OCI-M2 (cell line): ENCODE measurements around the gene OXGR1.
"Not testable (repeated sequence)": the region's sequence is repeated elsewhere in the genome, so short reads cannot be mapped to it uniquely, and the experiment has no call there.

Experiments used
- DNase-seq: peaks from one replicate; lab custom pipeline; 2025; ENCODE audit not compliant: unreplicated experiment; lab: John Stamatoyannopoulos, UW

OXGR1 gene

DNA sequence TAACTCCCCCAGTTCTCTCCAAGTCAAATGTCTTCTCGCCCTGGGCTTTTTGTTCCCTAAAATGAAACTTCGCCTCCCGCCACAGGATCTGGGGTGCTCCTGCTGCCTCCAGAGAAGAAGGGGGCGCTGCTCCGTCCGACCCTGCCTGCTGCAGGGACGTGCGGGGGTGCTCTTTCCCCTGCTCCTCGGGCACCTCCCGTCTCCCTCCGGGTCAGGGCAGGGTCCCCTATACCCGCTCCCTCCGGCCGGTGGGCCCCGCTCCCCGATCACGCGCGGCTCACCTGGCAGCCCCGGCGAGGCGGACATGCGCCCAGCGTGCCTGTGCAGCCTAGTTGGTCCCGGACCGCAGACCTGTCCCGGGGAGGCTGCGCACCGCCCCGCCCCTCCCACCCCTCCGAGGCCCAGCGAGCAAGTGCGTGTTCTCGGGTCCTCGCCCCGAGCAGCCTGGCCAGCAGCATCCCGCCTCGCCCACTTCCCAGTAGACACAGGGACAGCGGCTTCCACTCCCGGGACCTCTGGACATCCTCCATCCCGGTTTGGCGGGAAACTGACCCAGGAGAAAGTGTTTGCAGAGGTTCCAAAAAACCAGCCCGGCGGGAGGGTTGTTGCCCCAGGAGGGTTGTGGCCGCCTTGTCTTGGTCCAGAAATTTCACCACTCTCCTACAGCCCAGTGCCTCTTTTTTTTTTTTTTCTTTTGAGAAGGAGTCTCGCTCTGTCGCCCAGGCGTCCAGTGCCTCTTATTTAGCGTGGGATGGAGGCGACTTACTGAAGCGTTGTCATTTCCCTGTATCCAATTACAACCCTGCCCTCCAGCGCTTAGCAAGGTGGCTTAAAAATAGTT, at the start of gene OXGR1:
TSS of gene OXGR1 (minus strand) at position 460 of the 841 bp plus-strand sequence. CDS start 6,717 bp downstream, outside the sequence.
- DNase-seq: no peak

DNA sequence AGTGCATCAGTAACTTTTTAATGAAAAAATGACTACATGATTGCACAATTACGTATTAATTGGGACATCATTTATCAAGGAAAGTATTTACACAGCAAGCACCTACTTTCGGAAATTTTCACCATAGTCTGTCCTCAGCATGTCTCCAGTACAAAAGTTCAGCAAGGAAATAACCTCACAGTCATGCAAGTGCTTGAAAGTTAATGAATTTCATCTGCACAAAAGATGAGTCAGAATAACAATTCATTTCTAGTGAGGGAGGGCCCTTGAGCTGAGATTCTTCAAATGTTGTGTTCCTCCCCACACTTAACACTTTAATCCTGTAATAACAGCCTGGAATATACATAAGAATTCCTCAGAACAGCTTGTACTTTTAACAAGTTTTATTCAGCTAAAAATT, 49.0 kb upstream of the OXGR1 start:
- DNase-seq: no peak

DNA sequence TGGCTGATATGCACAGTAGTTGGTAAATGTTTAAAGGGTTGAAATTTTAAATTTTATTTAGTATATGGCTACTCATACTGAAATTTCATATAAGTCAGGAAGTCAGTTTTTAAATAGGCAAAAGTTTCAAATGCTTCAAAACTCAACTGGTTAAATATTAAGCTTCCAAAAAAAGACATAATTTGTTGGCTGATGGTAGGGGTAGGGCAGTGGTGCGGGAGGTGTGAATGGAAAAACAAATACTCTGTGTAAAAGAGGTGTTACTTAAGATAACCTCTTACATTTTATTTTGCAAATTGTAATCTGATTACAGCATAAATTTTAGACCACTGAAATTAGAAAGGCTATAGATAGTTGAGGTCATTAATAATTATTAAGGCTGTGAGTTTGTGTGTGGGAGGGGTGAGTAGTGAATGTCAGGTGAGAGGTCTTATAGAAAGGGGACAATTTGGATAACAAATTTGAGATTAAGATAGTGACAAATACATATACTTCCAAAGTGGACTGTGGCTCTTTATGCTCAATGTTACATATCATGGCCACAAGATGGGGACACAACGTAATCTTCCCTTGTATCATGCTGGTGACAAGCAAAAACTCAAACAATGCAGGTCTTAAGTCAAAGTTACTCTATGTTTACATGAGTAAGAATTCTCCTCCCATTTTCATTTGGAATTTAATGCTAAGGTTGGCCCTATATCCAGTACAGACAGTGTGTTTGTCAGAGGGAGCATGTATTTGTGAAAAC, 36.6 kb upstream of the OXGR1 start:
- no peak for DNase-seq

DNA sequence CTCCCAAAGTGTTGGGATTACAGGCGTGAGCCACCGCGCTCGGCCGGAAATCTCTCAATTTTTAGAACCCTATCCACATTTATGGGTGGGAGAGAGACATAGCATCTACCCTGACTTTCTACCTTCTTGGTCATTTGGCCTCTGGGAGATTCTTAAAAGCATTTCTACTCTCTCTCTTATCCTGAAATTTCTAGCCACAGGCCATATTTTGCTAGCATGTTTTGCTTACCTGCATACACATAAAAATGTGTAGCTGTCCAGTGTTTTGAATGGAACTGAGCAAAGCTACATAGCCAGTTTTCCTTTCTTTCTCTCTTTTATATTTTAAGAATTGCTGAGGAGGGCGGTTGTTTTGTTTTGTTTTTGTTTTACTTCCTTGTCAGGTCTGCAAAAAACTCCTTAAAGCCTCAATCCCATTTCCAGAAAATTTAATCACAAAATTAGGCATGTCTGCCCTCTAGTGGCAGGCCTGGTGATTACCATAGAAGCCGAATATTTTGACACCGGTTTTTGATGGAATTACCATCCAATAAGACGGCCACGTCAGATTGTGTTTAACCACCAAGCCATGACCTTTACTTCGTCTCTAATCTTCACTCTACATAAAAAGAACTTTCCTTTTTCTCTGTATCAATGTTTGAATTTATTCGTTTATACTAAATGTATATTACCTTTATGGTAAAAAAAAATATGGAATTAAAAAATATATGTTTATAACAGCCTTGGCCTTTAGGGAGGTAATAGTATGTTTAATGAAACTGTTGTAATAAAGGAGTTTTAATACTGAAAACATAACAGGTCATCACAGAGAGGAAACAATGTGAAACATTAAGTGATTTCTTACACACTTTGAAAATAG, 34.4 kb upstream of the OXGR1 start:
- DNase-seq: peak; percentile 40

DNA sequence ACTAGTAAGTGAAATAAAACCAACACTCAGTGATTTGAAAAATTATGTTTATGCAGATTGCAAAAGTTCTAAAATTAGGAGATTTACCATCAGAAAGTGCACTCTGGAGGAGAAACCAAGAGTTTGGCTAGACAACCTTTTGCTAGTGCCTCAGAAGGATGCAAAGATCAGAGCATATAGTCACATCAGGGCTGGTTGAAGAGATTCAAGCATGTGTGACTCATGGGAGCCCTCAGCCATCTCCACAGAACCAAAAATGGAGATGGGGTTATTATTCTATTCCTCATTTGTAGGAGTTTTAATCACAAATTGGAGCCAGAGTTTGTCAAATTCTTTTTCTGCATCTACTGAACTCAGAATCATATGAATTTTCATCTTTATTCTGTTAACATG, 32.9 kb upstream of the OXGR1 start:
- no peak for DNase-seq

DNA sequence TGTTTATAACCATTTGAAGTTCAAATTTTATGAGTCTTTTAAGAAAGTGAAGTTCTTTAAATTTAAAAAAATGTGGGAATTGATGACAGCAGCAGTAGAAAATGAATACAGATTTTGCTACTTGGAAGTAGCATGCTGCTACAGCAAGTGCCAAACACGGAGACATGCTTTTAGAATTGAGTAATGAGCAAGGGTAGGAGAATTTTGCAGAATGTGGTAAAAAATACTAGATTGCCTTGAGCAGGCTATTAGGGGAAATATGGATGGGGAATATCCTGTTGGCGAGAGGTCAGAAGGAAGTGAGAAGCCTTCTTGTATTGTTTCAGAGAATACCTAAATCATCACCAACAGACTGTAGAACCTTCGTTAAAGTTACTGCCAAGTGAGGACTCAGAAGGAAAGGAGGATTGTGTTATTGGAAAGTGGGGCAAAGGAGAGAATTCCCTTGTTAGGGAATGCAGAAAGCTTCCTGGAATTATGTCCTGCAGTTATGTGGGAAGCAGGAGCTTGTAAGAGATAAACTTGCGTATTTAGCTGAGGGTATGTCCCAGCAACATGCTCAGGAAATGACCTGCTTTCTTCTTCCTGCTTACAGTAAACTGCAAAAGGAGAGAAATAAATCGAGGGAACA, 32.4 kb upstream of the OXGR1 start:
- DNase-seq: no peak

DNA sequence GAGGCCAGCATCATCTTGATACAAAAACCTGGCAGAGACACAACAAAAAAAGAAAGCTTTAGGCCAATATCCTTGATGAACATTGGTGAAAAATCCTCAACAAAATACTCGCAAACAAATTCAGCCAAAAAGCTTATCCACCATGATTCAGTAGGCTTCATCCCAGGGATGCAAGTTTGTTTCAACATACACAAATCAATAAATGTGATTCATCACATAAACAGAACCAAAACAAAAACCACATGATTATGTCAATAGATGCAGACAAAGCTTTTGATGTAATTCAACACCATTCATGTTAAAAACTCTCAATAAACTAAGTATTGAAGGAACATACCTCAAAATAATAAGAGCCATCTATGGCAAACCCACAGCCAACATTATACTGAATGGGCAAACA, 29.5 kb upstream of the OXGR1 start:
- DNase-seq: not testable (repeated sequence)

DNA sequence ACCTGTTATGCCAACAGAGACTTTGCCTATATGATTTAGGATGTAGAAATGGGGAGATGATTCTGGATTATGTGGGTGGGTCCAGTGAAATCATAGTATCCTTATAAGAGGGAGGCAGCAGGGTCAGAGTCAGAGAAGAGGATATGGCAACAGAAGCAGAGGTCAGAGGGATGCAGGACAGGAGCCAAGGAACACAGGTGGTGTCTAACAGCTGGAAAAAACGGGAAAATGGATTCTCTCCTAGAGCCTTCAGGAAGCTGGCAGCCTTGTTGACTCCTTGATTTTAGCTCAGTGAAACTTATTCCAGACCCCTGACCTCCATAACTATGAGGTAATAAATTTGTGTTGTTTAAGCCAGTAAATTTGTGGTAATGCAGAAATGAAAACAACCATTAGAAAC, 28.8 kb upstream of the OXGR1 start:
- no peak for DNase-seq

DNA sequence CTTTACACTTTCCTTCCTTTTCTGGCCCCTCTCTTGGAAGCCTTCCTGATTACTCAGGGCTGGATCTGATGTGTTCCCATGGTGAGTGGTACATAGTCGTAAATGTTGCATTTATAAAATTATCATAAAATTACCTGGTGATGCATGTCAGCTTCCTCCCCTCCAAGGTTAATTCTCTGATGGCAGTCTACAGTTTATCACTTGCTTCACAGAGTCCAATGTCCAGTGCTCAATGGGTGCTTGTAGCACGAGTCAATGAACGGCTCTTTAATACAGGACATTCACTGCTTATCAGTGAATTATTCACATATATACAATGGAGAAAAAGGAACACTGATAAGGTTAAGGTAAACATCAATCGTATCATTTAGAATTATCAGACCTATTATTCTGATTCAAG, 27.0 kb upstream of the OXGR1 start:
- DNase-seq: no peak

DNA sequence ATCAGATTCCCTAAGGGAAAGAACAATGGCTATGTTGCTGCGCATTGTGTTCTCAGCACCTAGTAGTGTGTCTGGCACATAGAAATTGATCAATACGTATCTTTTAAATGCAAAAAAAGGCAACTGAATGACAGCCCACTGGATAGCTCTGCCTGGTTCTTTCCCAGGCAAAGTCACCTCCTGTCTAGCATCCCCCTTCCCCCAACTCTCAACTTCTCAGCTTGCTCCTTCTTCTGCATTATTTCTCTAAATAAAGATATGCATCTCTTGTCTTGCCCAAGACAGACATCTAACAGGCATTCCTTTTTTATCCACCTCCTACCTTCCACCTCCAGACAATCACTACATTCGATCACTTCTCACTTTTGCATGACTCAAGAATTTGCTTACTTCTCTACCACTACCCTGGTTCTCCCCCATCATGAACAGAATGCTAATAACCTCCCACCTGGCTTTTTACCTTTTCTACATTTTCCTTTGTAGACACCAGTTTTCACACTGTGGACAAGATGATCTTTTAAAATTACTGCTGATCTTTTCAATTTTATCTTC, 26.5 kb upstream of the OXGR1 start:
- DNase-seq: no peak

DNA sequence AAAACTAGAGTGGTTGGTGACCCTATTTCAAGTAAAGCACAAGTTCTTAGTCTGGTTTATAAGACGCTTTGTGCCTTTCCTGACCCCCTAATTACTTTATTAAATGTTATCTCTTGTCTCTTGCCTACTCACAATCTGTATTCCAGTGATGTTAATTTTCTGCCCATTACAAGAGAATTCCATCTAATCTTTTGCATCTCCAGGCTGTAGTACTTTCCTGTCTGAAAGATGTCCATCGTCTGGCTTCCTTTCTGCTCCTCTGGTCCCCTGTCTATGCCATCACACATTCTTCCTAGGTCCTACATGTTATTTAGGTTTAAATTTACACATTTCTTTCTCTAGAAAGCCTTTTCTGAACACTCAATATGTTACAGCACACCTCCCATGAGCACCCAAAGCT, 25.9 kb upstream of the OXGR1 start:
- no peak for DNase-seq

DNA sequence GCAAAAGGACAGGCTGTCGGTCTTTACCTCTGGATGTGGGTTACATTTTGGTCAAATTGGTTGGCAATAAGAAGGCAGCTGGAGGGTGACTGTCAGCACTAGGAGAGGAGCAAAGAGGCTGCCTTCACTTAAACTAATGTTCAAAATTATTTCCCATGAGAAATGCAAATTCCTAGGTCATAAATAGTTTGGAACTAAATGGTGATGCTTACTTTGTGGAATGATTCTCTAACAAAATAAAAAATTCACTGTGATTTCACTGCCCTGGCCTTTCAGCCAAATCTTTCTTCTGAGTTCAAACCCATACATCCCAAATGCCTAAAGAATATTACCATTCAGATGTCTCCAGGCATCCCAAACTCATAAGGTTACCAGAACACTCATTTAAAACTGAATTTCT, 25.0 kb upstream of the OXGR1 start:
- no peak for DNase-seq

DNA sequence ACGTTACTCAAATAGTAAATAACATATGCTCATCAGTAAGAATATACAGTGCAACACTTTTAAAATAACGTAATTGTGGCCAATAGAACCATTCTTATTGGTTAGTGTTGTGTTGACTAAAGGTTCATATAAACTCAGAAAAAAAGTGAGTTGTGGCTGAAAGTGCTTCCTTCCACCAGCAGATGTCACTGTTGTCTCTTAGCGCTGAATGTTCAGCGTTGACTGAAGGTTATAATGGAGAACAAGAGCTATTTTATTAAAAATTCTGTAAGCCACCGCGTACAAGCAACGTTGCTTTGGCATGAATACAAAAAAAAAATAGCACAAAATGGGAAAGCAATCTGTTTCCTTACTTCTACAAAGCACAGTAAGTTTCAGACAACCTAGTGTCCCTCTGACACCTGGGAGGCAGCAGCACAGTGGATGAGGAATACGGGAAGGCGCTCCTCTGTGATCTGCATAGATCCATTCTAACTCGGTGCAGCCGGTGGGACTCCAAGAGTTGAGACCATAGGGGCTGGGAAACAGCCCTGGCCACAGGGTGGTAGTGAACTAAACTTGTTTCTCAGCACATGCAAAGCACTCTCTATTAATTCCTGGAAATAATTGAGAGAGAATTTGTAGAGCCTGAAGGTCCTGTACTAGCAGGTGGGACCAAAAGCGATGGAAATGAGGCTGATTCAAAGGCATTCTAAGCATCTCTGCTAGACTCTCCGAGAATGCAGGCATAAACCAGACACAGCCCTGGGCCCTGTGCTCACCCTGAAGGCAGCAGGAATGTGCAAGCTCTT, 23.9 kb upstream of the OXGR1 start:
- DNase-seq: no peak

DNA sequence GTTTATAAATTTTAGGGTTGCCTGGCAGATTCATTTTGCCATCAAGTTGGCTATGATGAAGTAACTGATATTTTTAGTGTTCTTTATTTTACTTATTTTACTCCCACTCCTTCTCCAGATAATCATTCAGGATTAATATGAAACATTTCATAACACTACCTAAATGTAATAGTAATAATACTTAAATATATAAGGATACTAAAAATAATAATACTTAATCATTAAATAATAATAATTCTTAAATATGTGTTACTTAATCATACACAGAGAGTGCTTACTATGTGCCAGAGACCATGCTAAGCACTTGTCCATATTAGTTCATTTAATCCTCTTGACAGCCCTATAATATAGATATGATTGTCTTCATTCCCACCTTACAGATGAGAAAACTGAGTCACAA, 23.0 kb upstream of the OXGR1 start:
- no peak for DNase-seq

DNA sequence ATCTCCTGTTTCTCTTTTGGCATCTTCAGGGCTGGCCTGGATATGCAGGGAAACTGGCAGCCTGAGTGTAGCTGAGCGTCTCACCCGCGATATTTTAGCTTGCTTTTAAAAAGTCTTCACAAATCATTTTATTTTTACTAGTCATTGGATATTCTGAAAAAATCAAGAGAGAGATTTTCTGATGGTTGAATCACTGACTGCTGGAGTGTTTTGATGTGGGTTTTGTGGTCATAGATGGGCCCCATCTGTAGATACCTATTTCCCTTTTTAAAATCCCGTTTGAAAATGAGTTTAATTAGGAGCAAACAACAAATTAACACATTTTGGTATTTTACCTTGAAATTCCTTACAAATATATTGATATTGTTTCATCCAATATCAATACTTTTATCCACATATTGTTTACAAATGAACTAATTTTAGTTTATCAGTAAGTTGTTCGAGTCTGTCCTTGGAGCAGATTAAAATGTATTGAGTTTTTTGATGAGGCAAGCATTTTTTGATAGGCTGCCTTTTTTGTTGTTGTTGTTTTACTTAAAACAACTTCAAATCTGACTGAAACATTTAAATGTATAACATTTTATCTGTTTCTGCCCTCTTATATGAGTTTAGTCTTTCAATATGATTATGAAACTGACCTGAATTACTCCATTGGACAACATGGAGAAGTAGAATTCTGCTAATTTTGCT, 21.5 kb upstream of the OXGR1 start:
- DNase-seq: no peak

DNA sequence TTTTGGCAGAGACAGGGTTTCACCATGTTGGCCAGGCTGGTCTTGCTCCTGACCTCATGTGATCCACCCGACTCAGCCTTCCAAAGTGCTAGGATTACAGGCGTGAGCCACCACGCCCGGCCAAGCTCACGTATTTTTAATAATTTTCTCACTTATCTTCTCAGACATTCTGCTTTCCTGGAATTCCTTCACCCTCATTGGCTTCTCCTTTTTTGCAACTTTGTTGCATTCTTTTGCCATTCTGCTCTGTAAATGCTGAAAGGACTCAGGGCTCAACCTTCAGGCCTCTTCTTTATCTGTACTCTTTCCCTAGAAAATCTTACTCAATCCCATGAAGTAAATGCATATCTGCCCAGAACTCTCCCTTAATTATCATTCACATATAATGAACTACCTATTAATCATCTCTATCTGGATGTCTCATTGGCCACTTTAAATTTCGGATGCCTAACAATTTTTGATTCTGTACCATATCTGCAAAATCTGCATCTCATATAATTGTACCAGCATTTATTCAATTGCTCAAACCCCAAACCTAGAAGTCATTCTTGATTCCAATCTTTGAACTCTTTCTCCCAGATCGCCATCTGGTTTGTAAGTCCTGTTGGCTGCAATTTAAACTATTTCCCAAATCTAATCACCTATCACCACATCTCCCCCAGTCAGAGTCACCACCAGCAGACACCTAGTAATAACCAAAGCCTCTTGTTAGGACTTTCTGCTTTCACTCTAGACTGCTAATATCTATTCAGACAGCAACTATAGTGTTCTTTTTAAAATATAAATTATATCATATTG, 18.2 kb upstream of the OXGR1 start:
- no peak for DNase-seq

DNA sequence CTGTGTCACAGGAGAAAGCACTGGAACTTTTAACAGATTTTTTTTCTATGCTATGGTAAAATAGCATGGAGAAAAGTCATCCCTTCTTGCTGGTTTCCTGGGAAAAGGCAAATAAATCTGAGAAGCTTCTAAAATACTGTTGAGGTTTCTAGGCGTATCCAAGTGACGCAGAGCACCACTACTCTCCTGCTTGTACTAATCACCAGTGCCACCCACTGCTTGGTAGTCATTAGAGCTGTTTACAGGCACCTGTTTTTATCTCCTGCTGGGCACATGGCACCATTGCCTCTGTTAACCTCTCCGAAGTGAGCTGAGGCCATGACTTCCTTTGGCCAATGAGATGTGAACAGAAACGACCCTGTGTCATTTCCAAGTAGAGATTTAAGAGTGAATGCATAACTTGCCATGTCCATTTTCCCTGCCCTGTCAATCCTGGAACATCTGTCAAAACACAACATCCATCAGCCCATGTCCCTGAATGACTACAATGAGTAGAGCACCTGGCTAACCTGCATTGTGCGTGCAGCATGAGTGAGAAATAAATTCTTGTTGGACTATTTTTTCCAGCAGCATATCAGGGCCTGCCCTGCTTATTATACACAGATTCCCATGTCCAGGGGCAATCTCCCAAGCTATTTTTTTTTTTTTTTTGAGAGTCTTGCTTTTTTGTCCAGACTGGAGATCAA, 17.3 kb upstream of the OXGR1 start:
- DNase-seq: no peak

DNA sequence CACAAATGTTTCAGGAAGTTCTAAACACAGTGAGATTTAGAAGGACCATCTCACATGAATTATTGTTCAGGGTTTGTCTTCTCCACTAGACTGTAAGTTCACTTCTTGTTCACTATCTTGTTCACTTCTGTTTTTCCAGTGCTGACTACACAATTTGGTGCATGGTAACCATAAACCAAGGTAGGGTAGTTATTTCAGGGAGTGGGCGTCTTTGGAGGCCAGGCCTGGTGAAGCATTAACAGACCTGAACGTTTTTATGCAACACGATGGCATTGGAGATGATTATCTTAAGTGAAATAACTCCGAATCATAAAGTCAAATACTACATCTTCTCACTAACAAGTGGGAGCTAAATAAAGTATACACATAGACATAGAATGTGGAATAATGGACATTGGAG, 14.4 kb upstream of the OXGR1 start:
- DNase-seq: no peak
